H9 (cell line): ENCODE measurements around the gene CTNNB1. TPM values are rescaled to one million over a fixed set of nuclear protein-coding genes. Genes with fewer than 3 reads are reported as not detected.

Experiments used
- DNase-seq: peaks from one replicate; pipeline ENCODE4 v3.0.0-alpha.2; 2017
- H2AFZ ChIP-seq: one replicate; pipeline ENCODE4 v1.6.1; 2013; ENCODE audit warnings: mild to moderate bottlenecking, low read length, control low read depth, moderate library complexity
- H2AK5ac ChIP-seq: 2 replicates; pipeline ENCODE4 v1.6.1; 2013; ENCODE audit warnings: low read length, control low read depth, mixed read lengths; ENCODE audit not compliant: insufficient read length
- H2BK120ac ChIP-seq: one replicate; pipeline ENCODE4 v1.6.1; 2013; ENCODE audit warnings: low read depth, mild to moderate bottlenecking, low read length, control low read depth, inconsistent platforms; ENCODE audit not compliant: poor library complexity, severe bottlenecking
- H2BK12ac ChIP-seq: 2 replicates; pipeline ENCODE4 v1.6.1; 2013; ENCODE audit warnings: low read length, control low read depth, mixed read lengths, low read depth; ENCODE audit not compliant: insufficient read length
- H2BK15ac ChIP-seq: 2 replicates; pipeline ENCODE4 v1.6.1; 2013; ENCODE audit warnings: low read depth, low read length, control low read depth
- H2BK20ac ChIP-seq: one replicate; pipeline ENCODE4 v1.6.1; 2013; ENCODE audit warnings: low read depth, mild to moderate bottlenecking, low read length, control low read depth, inconsistent platforms; ENCODE audit not compliant: poor library complexity, severe bottlenecking
- H2BK5ac ChIP-seq: 2 replicates; pipeline ENCODE4 v1.6.1; 2013; ENCODE audit warnings: low read length, control low read depth, mixed read lengths; ENCODE audit not compliant: insufficient read length
- H3K14ac ChIP-seq: 2 replicates; pipeline ENCODE4 v1.6.1; 2013; ENCODE audit warnings: low read length, control low read depth; ENCODE audit not compliant: insufficient read depth
- H3K18ac ChIP-seq: 2 replicates; pipeline ENCODE4 v1.6.1; 2013; ENCODE audit warnings: low read depth, mild to moderate bottlenecking, mixed read lengths, low read length, control low read depth; ENCODE audit not compliant: insufficient read length
- H3K23ac ChIP-seq: 2 replicates; pipeline ENCODE4 v1.6.1; 2013; ENCODE audit warnings: low read length, control low read depth, mixed read lengths, low read depth; ENCODE audit not compliant: insufficient read length
- H3K23me2 ChIP-seq: 2 replicates; pipeline ENCODE4 v1.6.1; 2013; ENCODE audit warnings: low read depth, mild to moderate bottlenecking, mixed read lengths, low read length, control low read depth; ENCODE audit not compliant: insufficient read length, poor library complexity, severe bottlenecking
- H3K27ac ChIP-seq: 2 replicates; pipeline ENCODE4 v1.5.1; 2013; ENCODE audit warnings: low read length, control low read depth, mixed read lengths, low read depth; ENCODE audit not compliant: insufficient read length
- H3K27me3 ChIP-seq: 2 replicates; pipeline ENCODE4 v1.6.1; 2013; ENCODE audit warnings: low read length, control low read depth, inconsistent platforms; ENCODE audit not compliant: insufficient read depth
- H3K4ac ChIP-seq: 2 replicates; pipeline ENCODE4 v1.6.1; 2013; ENCODE audit warnings: low read depth, mild to moderate bottlenecking, control low read depth, inconsistent platforms, low read length, moderate library complexity
- H3K4me1 ChIP-seq: 2 replicates; pipeline ENCODE4 v1.6.1; 2013; ENCODE audit warnings: low read length, control low read depth, inconsistent platforms; ENCODE audit not compliant: insufficient read depth
- H3K4me2 ChIP-seq: 2 replicates; pipeline ENCODE4 v1.6.1; 2013; ENCODE audit warnings: low read length, control low read depth, mixed read lengths; ENCODE audit not compliant: insufficient read length, insufficient read depth
- H3K56ac ChIP-seq: 2 replicates; pipeline ENCODE4 v1.6.1; 2013; ENCODE audit warnings: low read depth, mild to moderate bottlenecking, mixed read lengths, low read length, control low read depth; ENCODE audit not compliant: insufficient read length
- H3K79me1 ChIP-seq: 2 replicates; pipeline ENCODE4 v1.6.1; 2013; ENCODE audit warnings: low read depth, mild to moderate bottlenecking, moderate library complexity, low read length, control low read depth, inconsistent platforms; ENCODE audit not compliant: insufficient read depth, poor library complexity, severe bottlenecking
- H3K79me2 ChIP-seq: 2 replicates; pipeline ENCODE4 v1.6.1; 2013; ENCODE audit warnings: low read length, control low read depth, inconsistent platforms; ENCODE audit not compliant: insufficient read depth
- H3K9ac ChIP-seq: 2 replicates; pipeline ENCODE4 v1.6.1; 2013; ENCODE audit warnings: low read length, control low read depth, mixed read lengths; ENCODE audit not compliant: insufficient read length; ENCODE audit errors: extremely low read depth
- H3K9me3 ChIP-seq: one replicate; pipeline ENCODE4 v1.6.1; 2013; ENCODE audit warnings: low read depth, low read length, inconsistent platforms; ENCODE audit not compliant: control insufficient read depth
- H3T11ph ChIP-seq: one replicate; pipeline ENCODE4 v1.6.1; 2013; ENCODE audit warnings: mild to moderate bottlenecking, low read length, control low read depth, inconsistent platforms
- H4K20me1 ChIP-seq: one replicate; pipeline ENCODE4 v1.6.1; 2013; ENCODE audit not compliant: control insufficient read depth, insufficient read length, insufficient read depth
- H4K5ac ChIP-seq: 2 replicates; pipeline ENCODE4 v1.6.1; 2013; ENCODE audit warnings: low read depth, mild to moderate bottlenecking, mixed read lengths, low read length, control low read depth; ENCODE audit not compliant: insufficient read length
- H4K8ac ChIP-seq: replicated peaks from 2 replicates; pipeline ENCODE4 v1.6.1; 2013; ENCODE audit warnings: low read length, control low read depth, mixed read lengths, low read depth; ENCODE audit not compliant: insufficient read length
- H4K91ac ChIP-seq: 2 replicates; pipeline ENCODE4 v1.6.1; 2013; ENCODE audit warnings: low read depth, mild to moderate bottlenecking, moderate library complexity, mixed read lengths, low read length, control low read depth; ENCODE audit not compliant: insufficient read length
- H3K27ac Mint-ChIP-seq, 3 experiments: 2 replicates in 2 of 3; 3 replicates in 1 of 3; pipeline ENCODE4 v1.8.0; 2020 to 2021; ENCODE audit warnings: mixed read lengths in 3 of 3, mild to moderate bottlenecking in 1 of 3, moderate library complexity in 1 of 3
- H3K27me3 Mint-ChIP-seq: 2 replicates; pipeline ENCODE4 v1.8.0; 2021; ENCODE audit warnings: low read depth, mild to moderate bottlenecking, moderate library complexity, mixed read lengths
- H3K36me3 Mint-ChIP-seq, 3 experiments: 2 replicates in 2 of 3; 3 replicates in 1 of 3; pipeline ENCODE4 v1.8.0; 2020 to 2021; ENCODE audit warnings: low read depth in 3 of 3, mixed read lengths in 3 of 3; ENCODE audit not compliant: insufficient read depth in 1 of 3
- H3K4me1 Mint-ChIP-seq, 2 experiments: 2 replicates each; pipeline ENCODE4 v1.8.0; 2020; ENCODE audit warnings: mixed read lengths in 2 of 2
- H3K4me3 Mint-ChIP-seq, 2 experiments: 2 replicates in 1 of 2; 3 replicates in 1 of 2; pipeline ENCODE4 v1.8.0; 2020 to 2021; ENCODE audit warnings: mild to moderate bottlenecking in 2 of 2, mixed read lengths in 2 of 2, moderate library complexity in 1 of 2
- H3K9me3 Mint-ChIP-seq, 2 experiments: 2 replicates in 1 of 2; 3 replicates in 1 of 2; pipeline ENCODE4 v1.8.0; 2020; ENCODE audit warnings: mild to moderate bottlenecking in 2 of 2, mixed read lengths in 2 of 2, moderate library complexity in 1 of 2
- total RNA-seq: library from RNA; stranded (reverse); gene quantifications from 2 replicates; pipeline ENCODE4 v1.2.1, GENCODE V29; 2021
- TF ChIP-seq, protein P1 (sequence below): fragments of 200-600 bp; sonication (generic); conservative IDR thresholded peaks from 3 replicates; pipeline ENCODE4 v1.8.0; 2021; ENCODE audit warnings: antibody characterized with exemption, mild to moderate bottlenecking

CTNNB1 gene
- total RNA-seq, 1 experiment from 2014 or later, result 500 TPM

GRCh38 chr3:41274944-41275668 lies 75.8 kb downstream of the CTNNB1 start:
- Mint-ChIP-seq H3K4me1 (peaks cover 13 to 17% of the 10 kb centered on the region in 2 experiments), H3K27ac (no peak overlapping the region), H3K27me3 (no peaks in the 10 kb centered on the region; the same call in none of the 2 replicates), H3K9me3 (peaks cover 8 to 12% of the 10 kb centered on the region in 2 experiments; a peak in 4 of 5 replicates), H3K36me3 (peaks cover 0 to 8% (median 0%) of the 10 kb centered on the region in 3 experiments; a peak in 4 of 7 replicates), H3K4me3 (no peak overlapping the region)
- no peak for DNase-seq
- Histone ChIP-seq H2BK120ac (no peak overlapping the region), H3K79me2 (no peaks in the 10 kb centered on the region), H2BK15ac (no peak overlapping the region), H4K20me1 (no peaks in the 10 kb centered on the region), H2BK5ac (no peak overlapping the region), H2AK5ac (no peak overlapping the region), H3K14ac (no peak overlapping the region), H3K27me3 (no peaks in the 10 kb centered on the region), H2AFZ (no peak overlapping the region), H2BK20ac (no peak overlapping the region), H4K8ac (no peak overlapping the region), H4K91ac (no peak overlapping the region), H3K79me1 (no peaks in the 10 kb centered on the region), H3K9me3 (no peaks in the 10 kb centered on the region), H2BK12ac (no peak overlapping the region), H3K23me2 (no peaks in the 10 kb centered on the region), H3K27ac (no peak overlapping the region), H3K4me1 (peaks cover 3% of the 10 kb centered on the region; the same call in 1 of the 2 replicates), H4K5ac (no peak overlapping the region), H3T11ph (no peak overlapping the region), H3K18ac (no peak overlapping the region), H3K9ac (no peak overlapping the region), H3K23ac (no peak overlapping the region), H3K4me2 (no peak overlapping the region), H3K56ac (no peak overlapping the region), H3K4ac (no peak overlapping the region)
- TF ChIP-seq, protein P1, sequence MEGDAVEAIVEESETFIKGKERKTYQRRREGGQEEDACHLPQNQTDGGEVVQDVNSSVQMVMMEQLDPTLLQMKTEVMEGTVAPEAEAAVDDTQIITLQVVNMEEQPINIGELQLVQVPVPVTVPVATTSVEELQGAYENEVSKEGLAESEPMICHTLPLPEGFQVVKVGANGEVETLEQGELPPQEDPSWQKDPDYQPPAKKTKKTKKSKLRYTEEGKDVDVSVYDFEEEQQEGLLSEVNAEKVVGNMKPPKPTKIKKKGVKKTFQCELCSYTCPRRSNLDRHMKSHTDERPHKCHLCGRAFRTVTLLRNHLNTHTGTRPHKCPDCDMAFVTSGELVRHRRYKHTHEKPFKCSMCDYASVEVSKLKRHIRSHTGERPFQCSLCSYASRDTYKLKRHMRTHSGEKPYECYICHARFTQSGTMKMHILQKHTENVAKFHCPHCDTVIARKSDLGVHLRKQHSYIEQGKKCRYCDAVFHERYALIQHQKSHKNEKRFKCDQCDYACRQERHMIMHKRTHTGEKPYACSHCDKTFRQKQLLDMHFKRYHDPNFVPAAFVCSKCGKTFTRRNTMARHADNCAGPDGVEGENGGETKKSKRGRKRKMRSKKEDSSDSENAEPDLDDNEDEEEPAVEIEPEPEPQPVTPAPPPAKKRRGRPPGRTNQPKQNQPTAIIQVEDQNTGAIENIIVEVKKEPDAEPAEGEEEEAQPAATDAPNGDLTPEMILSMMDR, result no peak
